ENCODE results near the gene TMEM232.

DNA sequence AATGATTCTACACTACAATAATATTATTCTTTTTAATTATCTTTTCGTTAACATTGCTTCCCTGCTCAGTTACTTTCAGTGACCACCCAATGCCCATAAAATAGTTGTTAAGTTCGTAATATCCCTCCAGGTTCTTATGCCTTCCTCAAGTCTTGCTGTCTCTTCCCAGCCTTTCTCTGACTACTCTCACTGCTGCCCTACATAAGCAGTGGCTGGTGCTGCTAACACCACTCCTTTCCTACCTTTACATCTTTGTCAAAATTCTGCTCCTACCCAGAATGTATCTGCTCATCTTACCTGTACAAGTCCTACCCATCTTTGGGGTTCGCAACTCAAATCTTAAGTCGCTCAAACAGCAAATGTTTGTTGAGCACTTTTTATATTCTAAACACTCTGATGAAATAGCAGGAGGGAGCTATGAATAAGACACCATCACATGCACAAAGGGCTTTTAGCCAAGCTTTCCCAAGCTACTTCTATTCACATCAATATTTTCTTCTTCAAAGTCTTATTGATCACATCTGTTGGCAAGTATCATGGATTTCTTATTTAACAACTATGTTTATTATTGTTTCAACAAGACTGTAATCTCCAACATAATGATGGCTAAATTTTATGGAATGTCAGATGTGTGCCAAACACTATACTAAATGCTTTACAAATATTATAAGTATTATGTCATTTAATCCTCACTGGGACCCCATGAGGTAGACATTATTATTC lies 41.8 kb upstream of the TMEM232 start:
- TF ChIP-seq EZH2phosphoT487 (IDR thresholded peaks at IDR 0.05; ENCODE audit: insufficient read depth, low read depth) (no peak), EZH2 (IDR thresholded peaks at IDR 0.05; ENCODE audit: insufficient read depth, poor library complexity, severe bottlenecking) (no peak)

Data from GM23248 (cell line).